ENCODE measurements around the gene PFAS.
A peak's percentile ranks its signal among the peaks of the same experiment; 100 is the strongest.

The PFAS gene

GRCh38 chr17:8221663-8222379, 27.3 kb upstream of the PFAS start:
- peak overlapping the region; percentile 81 to 93 for H3K4me3 ChIP-seq (ENCODE audit: low read depth in 1 of 2, low read length in 2 of 2)
- peak overlapping the region; percentile 93 for H3K9ac ChIP-seq (ENCODE audit: low read length)

DNA sequence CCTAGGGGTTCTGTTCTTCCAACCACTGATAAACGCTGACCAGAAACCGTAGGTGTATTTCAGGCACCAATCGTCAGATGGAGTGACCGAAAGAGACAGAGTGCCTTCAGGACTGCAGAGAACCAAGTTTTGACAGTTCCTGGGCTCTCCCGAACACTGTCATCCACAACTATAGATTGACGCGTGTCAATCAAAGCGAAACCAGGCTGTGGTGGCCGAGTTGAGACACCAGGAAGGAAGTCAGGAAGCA, 26.8 kb upstream of the PFAS start:
- H3K27me3 ChIP-seq (ENCODE audit: control insufficient read depth in 1 of 2, insufficient read depth in 2 of 2, low read length in 2 of 2) = no peaks in the 10 kb centered on the region
- peak overlapping the region; percentile 88 for H3K27ac ChIP-seq (ENCODE audit: low read depth, low read length)
- peaks cover 2% of the 10 kb centered on the region for H3K36me3 ChIP-seq (ENCODE audit: insufficient read depth, low read length)
- H3K9me3 ChIP-seq (ENCODE audit: low read length) = no peaks in the 10 kb centered on the region
- peak overlapping the region; percentile 55 to 93 for H3K4me3 ChIP-seq (ENCODE audit: low read depth in 1 of 2, low read length in 2 of 2)
- H3K4me1 ChIP-seq (ENCODE audit: insufficient read depth, low read length) = peaks cover 23% of the 10 kb centered on the region
- peak overlapping the region; percentile 93 for H3K9ac ChIP-seq (ENCODE audit: low read length)

More at GRCh38 chr17:8221663-8222379, 27.3 kb upstream of the PFAS start:
- Histone ChIP-seq H3K9me3 (ENCODE audit: low read length) (no peaks in the 10 kb centered on the region), H3K27me3 (ENCODE audit: control insufficient read depth in 1 of 2, insufficient read depth in 2 of 2, low read length in 2 of 2) (no peaks in the 10 kb centered on the region), H3K4me1 (ENCODE audit: insufficient read depth, low read length) (peaks cover 19% of the 10 kb centered on the region), H3K36me3 (ENCODE audit: insufficient read depth, low read length) (no peaks in the 10 kb centered on the region), H3K27ac (ENCODE audit: low read depth, low read length) (peak overlapping the region; percentile 88)

DNA sequence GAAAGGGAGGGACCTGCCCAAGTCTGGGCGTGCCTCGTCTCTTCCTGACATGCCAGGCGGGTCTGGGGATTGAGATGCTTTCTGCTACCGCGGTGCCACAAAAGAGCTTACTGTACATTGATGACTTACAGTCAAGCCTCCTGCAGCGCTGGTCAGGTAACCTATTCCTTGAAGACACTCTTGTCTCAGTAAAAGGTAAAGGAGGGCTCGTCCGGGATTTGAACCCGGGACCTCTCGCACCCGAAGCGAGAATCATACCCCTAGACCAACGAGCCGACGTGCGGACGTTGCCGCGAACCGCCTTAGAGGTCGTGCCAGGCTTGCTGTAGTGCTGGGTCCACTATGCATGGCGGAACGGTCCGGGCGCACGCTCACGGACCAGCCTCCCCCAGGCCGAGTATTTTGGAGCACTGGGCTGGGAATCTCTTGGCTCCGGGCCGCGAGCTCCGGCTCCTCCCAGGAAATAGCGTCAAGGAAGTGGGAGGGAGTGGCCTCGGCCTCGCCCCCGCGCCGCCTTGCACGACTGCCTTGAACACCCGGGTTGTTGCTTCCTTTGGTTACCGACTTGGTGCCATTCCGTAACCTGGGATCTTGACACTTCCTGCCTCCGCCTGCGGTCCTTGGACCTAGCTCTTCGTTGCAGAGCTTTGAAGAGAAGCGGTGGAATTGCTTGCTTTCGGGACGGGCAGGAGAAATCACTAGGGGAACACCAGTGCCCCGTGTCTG, 26.3 kb upstream of the PFAS start:
- H3K4me1 ChIP-seq (ENCODE audit: insufficient read depth, low read length) = peaks cover 26% of the 10 kb centered on the region
- H3K36me3 ChIP-seq (ENCODE audit: insufficient read depth, low read length) = peaks cover 7% of the 10 kb centered on the region
- H3K9ac ChIP-seq (ENCODE audit: low read length) = peak overlapping the region; percentile 93
- no peaks in the 10 kb centered on the region for H3K27me3 ChIP-seq (ENCODE audit: control insufficient read depth in 1 of 2, insufficient read depth in 2 of 2, low read length in 2 of 2)
- H3K27ac ChIP-seq (ENCODE audit: low read depth, low read length) = peak overlapping the region; percentile 88
- peak overlapping the region; percentile 55 to 93 for H3K4me3 ChIP-seq (ENCODE audit: low read depth in 1 of 2, low read length in 2 of 2)
- H3K9me3 ChIP-seq (ENCODE audit: low read length) = no peaks in the 10 kb centered on the region

DNA sequence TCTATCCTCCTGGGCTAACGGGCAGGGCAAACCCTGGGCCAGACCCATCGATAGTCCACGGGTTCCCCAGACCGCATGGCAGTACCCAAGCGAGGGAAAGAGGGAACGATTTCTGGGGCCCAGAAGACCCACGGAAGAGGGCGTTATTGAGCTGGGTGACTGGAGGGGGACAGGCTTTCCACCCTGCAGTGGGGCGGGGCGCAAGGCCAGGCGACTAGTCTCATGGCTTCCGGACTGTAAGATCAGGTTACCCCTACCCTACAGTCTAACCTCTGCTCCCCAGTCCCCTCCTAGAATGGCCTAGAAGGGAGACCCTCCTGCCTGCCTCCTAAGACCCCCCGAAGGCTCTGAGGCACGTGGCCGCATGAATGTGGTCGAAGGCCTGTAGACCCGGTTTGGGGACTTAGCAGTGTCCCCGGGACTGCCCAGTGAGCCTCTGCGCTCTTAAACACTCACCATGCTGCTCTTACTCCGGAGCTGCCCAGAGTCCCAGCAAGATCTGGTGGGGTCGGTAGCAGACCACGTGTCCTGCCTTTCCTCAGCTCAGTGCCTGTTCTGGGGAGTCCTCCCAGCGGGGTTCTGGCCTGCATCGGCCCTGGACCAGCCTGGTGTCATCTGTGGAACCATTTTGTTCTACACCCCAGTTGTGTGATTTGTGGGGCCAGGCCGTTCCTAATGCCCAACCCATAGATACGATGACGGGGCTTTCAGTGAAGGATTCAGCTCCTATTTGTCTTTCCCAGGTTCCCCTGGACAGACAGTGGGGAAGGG, 25.5 kb upstream of the PFAS start:
- peaks cover 26% of the 10 kb centered on the region for H3K4me1 ChIP-seq (ENCODE audit: insufficient read depth, low read length)
- H3K9ac ChIP-seq (ENCODE audit: low read length) = peak overlapping the region; percentile 47

GRCh38 chr17:8224891-8225812, 23.9 kb upstream of the PFAS start:
- H3K9ac ChIP-seq (ENCODE audit: low read length) = no peak overlapping the region
- no peak overlapping the region for H3K4me3 ChIP-seq (ENCODE audit: low read depth in 1 of 2, low read length in 2 of 2)
- no peaks in the 10 kb centered on the region for H3K9me3 ChIP-seq (ENCODE audit: low read length)
- no peak overlapping the region for H3K27ac ChIP-seq (ENCODE audit: low read depth, low read length)
- H3K27me3 ChIP-seq (ENCODE audit: control insufficient read depth in 1 of 2, insufficient read depth in 2 of 2, low read length in 2 of 2) = no peaks in the 10 kb centered on the region
- peaks cover 26% of the 10 kb centered on the region for H3K4me1 ChIP-seq (ENCODE audit: insufficient read depth, low read length)
- peaks cover 30% of the 10 kb centered on the region for H3K36me3 ChIP-seq (ENCODE audit: insufficient read depth, low read length)

More for the DNA sequence above, 25.5 kb upstream of the PFAS start:
- H3K27ac ChIP-seq (ENCODE audit: low read depth, low read length) = peak overlapping the region; percentile 88
- peaks cover 14% of the 10 kb centered on the region for H3K36me3 ChIP-seq (ENCODE audit: insufficient read depth, low read length)
- peak overlapping the region; percentile 55 to 93 for H3K4me3 ChIP-seq (ENCODE audit: low read depth in 1 of 2, low read length in 2 of 2)
- no peaks in the 10 kb centered on the region for H3K27me3 ChIP-seq (ENCODE audit: control insufficient read depth in 1 of 2, insufficient read depth in 2 of 2, low read length in 2 of 2)
- no peaks in the 10 kb centered on the region for H3K9me3 ChIP-seq (ENCODE audit: low read length)

- H3K4me3 ChIP-seq (ENCODE audit: low read depth in 1 of 2, low read length in 2 of 2) = peak overlapping the region in 1 of 2 donors; percentile 33
These were observed 23.1 kb upstream of the PFAS start for GRCh38 chr17:8225813-8226535.

GRCh38 chr17:8226536-8227237, 22.4 kb upstream of the PFAS start:
- H3K27me3 ChIP-seq (ENCODE audit: control insufficient read depth in 1 of 2, insufficient read depth in 2 of 2, low read length in 2 of 2) = no peaks in the 10 kb centered on the region
- H3K4me3 ChIP-seq (ENCODE audit: low read depth in 1 of 2, low read length in 2 of 2) = peak overlapping the region in 1 of 2 donors; percentile 33
- H3K9me3 ChIP-seq (ENCODE audit: low read length) = no peaks in the 10 kb centered on the region
- no peak overlapping the region for H3K27ac ChIP-seq (ENCODE audit: low read depth, low read length)
- H3K9ac ChIP-seq (ENCODE audit: low read length) = no peak overlapping the region
- H3K4me1 ChIP-seq (ENCODE audit: insufficient read depth, low read length) = peaks cover 26% of the 10 kb centered on the region
- H3K36me3 ChIP-seq (ENCODE audit: insufficient read depth, low read length) = peaks cover 45% of the 10 kb centered on the region

More at GRCh38 chr17:8225813-8226535, 23.1 kb upstream of the PFAS start:
- Histone ChIP-seq H3K9me3 (ENCODE audit: low read length) (no peaks in the 10 kb centered on the region), H3K27me3 (ENCODE audit: control insufficient read depth in 1 of 2, insufficient read depth in 2 of 2, low read length in 2 of 2) (no peaks in the 10 kb centered on the region), H3K27ac (ENCODE audit: low read depth, low read length) (no peak overlapping the region), H3K36me3 (ENCODE audit: insufficient read depth, low read length) (peaks cover 38% of the 10 kb centered on the region), H3K4me1 (ENCODE audit: insufficient read depth, low read length) (peaks cover 26% of the 10 kb centered on the region), H3K9ac (ENCODE audit: low read length) (no peak overlapping the region)

- H3K27me3 ChIP-seq (ENCODE audit: control insufficient read depth in 1 of 2, insufficient read depth in 2 of 2, low read length in 2 of 2) = no peaks in the 10 kb centered on the region
- H3K27ac ChIP-seq (ENCODE audit: low read depth, low read length) = no peak overlapping the region
- H3K4me1 ChIP-seq (ENCODE audit: insufficient read depth, low read length) = peaks cover 26% of the 10 kb centered on the region
- H3K4me3 ChIP-seq (ENCODE audit: low read depth in 1 of 2, low read length in 2 of 2) = peak overlapping the region in 1 of 2 donors; percentile 33
- no peak overlapping the region for H3K9ac ChIP-seq (ENCODE audit: low read length)
- H3K9me3 ChIP-seq (ENCODE audit: low read length) = no peaks in the 10 kb centered on the region
- H3K36me3 ChIP-seq (ENCODE audit: insufficient read depth, low read length) = peaks cover 51% of the 10 kb centered on the region
These were observed 21.9 kb upstream of the PFAS start for GRCh38 chr17:8227238-8227581.

GRCh38 chr17:8231701-8232100, 17.4 kb upstream of the PFAS start:
- Histone ChIP-seq H3K27ac (ENCODE audit: low read depth, low read length) (no peak overlapping the region), H3K4me1 (ENCODE audit: insufficient read depth, low read length) (peaks cover 8% of the 10 kb centered on the region), H3K27me3 (ENCODE audit: control insufficient read depth in 1 of 2, insufficient read depth in 2 of 2, low read length in 2 of 2) (no peaks in the 10 kb centered on the region), H3K4me3 (ENCODE audit: low read depth in 1 of 2, low read length in 2 of 2) (no peak overlapping the region), H3K36me3 (ENCODE audit: insufficient read depth, low read length) (peaks cover 94% of the 10 kb centered on the region), H3K9me3 (ENCODE audit: low read length) (no peaks in the 10 kb centered on the region), H3K9ac (ENCODE audit: low read length) (no peak overlapping the region)
